Measurements from ENCODE around the gene ZBTB7C. TPM values are rescaled to one million over a fixed set of nuclear protein-coding genes. Genes with fewer than 3 reads are reported as not detected.

Gene ZBTB7C
- polyA plus RNA-seq, 1 donor (not counting 4 experiments of a cell fraction or from before 2014, with no cell fraction given) = 0.58 TPM

DNA sequence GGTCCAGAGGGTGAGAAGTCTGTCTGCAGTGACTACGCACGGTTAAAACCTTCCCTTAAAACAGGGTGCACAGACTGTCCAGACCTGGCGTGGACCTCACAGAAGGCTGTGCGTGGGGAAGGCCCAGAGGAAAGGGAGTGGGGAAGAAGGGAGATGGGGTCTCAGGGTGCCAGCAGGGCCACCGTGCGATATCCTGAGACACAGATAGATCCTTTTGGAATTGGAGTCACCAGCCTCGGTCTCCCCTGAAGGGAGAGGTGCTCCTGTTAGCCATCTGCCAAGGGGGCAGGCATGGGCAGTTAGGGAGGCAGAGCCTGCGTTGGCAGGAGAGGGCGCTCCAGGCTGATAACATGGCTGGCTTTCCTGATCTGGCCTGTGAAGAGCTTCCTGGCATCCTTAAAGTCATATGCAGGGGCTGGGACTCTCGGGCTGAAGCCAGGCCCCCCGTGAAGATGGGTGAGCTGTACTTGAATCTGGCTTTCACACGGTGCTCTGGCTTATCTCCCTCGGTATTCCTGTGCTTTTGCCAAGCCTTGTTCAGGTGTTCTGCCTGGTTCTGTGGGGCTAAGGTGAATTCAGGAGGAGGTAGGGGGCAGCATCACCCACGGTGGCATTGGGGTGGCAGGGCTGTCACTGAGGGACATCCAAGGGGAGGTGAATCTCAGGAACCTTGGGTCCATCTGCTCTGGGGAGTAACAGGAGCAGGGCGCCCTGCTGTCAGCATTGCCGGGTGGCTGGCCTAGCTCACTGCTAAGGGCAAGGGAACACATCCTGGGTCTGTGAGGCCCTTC lies 371.5 kb downstream of the ZBTB7C start:
- no peaks in the 10 kb centered on the region for H3K36me3 ChIP-seq (ENCODE audit: control insufficient read depth in 2 of 2, extremely low read depth in 1 of 2, insufficient read depth in 2 of 2, low read length in 2 of 2)
- H3K4me1 ChIP-seq (ENCODE audit: control insufficient read depth, extremely low read depth, insufficient read depth, low read length) = peaks cover 3% of the 10 kb centered on the region
- no peak overlapping the region for H2AFZ ChIP-seq (ENCODE audit: control insufficient read depth, low read length)
- dilution Hi-C loops (cut with MboI; ENCODE audit: extremely low pct_ligation_motif_present, low sequenced_read_pairs) = no loop called here
- no peak overlapping the region for H3K4me3 ChIP-seq (ENCODE audit: control insufficient read depth in 2 of 3, extremely low read depth in 1 of 3, insufficient read depth in 2 of 3, low read depth in 1 of 3, low read length in 3 of 3)
- H3K9me1 ChIP-seq (ENCODE audit: control insufficient read depth, extremely low read depth, insufficient read depth, low read length) = no peaks in the 10 kb centered on the region
- H3K27ac ChIP-seq (ENCODE audit: control insufficient read depth, insufficient read depth, low read length) = no peak overlapping the region
- no peak overlapping the region for H3K9ac ChIP-seq (ENCODE audit: control insufficient read depth, extremely low read depth, insufficient read depth, low read length)
- no peaks in the 10 kb centered on the region for H3K27me3 ChIP-seq (ENCODE audit: control insufficient read depth, extremely low read depth, insufficient read depth, low read length)
- FAIRE-seq = peak; percentile 64
- DNase-seq (ENCODE audit: low read depth, low spot score) = no peak
- H3K4me2 ChIP-seq (ENCODE audit: control insufficient read depth, extremely low read depth, insufficient read depth, low read depth, low read length) = no peak overlapping the region
- no peaks in the 10 kb centered on the region for H3K9me3 ChIP-seq (ENCODE audit: control insufficient read depth, low read depth, low read length)
- TF ChIP-seq EZH2 (IDR thresholded peaks at IDR 0.05; ENCODE audit: low read length) = no peak
- peak in 2 of 3 experiments; percentile 68 to 72 for TF ChIP-seq CTCF (optimal IDR thresholded peaks at IDR 0.05 in 1 of 3, IDR thresholded peaks at IDR 0.05 in 1 of 3, conservative IDR thresholded peaks at IDR 0.05 in 1 of 3; ENCODE audit: extremely low read depth in 1 of 3, insufficient read depth in 2 of 3, low read length in 3 of 3)
- H4K20me1 ChIP-seq (ENCODE audit: control insufficient read depth, extremely low read depth, insufficient read depth, low read length) = no peaks in the 10 kb centered on the region
- H3K79me2 ChIP-seq (ENCODE audit: control insufficient read depth, insufficient read depth, low read length) = no peaks in the 10 kb centered on the region

DNA sequence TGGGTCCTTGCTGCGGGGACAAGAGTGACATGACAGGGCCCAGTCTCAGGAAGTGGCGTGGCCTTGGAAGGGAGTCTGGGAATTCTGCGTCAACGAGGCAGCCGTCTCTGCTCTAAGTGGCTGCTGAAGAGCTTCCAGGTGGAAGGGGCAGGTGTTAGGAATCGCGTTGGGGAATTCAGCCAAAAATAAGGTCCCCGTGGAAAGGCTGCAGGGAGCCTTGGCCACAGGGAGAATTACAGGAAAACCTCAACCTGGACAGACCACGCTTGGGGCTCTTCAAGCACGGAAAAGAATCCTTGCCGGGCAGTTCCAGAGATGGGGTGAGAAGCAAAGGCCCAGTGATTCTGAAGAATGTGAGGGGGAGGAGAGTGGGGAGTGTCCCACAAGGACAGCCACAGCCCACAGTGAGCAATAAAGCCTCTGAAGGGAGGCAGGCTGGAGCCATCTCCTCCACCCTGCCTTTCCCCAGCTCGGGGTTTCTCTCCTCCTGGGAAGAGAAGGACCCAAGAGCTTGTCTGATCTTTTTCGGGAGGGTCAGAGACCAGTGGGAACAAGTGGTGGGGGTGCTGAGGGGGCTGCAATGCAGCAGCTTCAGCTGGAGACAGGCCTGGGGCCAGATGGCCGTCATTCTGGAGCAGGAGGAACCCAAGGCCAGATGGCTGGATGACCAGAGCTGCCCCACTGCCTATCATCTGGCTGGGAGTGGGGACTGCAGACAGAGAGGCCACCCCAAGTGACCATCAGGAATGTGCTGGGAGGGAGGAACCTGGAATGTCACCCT lies 372.4 kb downstream of the ZBTB7C start:
- Histone ChIP-seq H3K9ac (ENCODE audit: control insufficient read depth, extremely low read depth, insufficient read depth, low read length) (no peak overlapping the region), H3K27ac (ENCODE audit: control insufficient read depth, insufficient read depth, low read length) (no peak overlapping the region), H2AFZ (ENCODE audit: control insufficient read depth, low read length) (no peak overlapping the region), H3K9me1 (ENCODE audit: control insufficient read depth, extremely low read depth, insufficient read depth, low read length) (no peaks in the 10 kb centered on the region), H4K20me1 (ENCODE audit: control insufficient read depth, extremely low read depth, insufficient read depth, low read length) (no peaks in the 10 kb centered on the region), H3K4me3 (ENCODE audit: control insufficient read depth in 2 of 3, extremely low read depth in 1 of 3, insufficient read depth in 2 of 3, low read depth in 1 of 3, low read length in 3 of 3) (no peak overlapping the region), H3K36me3 (ENCODE audit: control insufficient read depth in 2 of 2, extremely low read depth in 1 of 2, insufficient read depth in 2 of 2, low read length in 2 of 2) (no peaks in the 10 kb centered on the region), H3K9me3 (ENCODE audit: control insufficient read depth, low read depth, low read length) (no peaks in the 10 kb centered on the region), H3K4me1 (ENCODE audit: control insufficient read depth, extremely low read depth, insufficient read depth, low read length) (peaks cover 3% of the 10 kb centered on the region), H3K4me2 (ENCODE audit: control insufficient read depth, extremely low read depth, insufficient read depth, low read depth, low read length) (no peak overlapping the region), H3K79me2 (ENCODE audit: control insufficient read depth, insufficient read depth, low read length) (no peaks in the 10 kb centered on the region), H3K27me3 (ENCODE audit: control insufficient read depth, extremely low read depth, insufficient read depth, low read length) (no peaks in the 10 kb centered on the region)
- DNase-seq (ENCODE audit: low read depth, low spot score) (no peak), FAIRE-seq (no peak)
- dilution Hi-C loops (cut with MboI; ENCODE audit: extremely low pct_ligation_motif_present, low sequenced_read_pairs) = no loop called here
- TF ChIP-seq CTCF (optimal IDR thresholded peaks at IDR 0.05 in 1 of 3, IDR thresholded peaks at IDR 0.05 in 1 of 3, conservative IDR thresholded peaks at IDR 0.05 in 1 of 3; ENCODE audit: extremely low read depth in 1 of 3, insufficient read depth in 2 of 3, low read length in 3 of 3) (no peak), EZH2 (IDR thresholded peaks at IDR 0.05; ENCODE audit: low read length) (no peak)
